NCI-H748 (cell line): ENCODE data around the gene CTXND1.

Experiments
- DNase-seq: peaks from one replicate; lab custom pipeline; 2025; ENCODE audit not compliant: unreplicated experiment; lab: John Stamatoyannopoulos, UW

Gene CTXND1

GRCh38 chr15:80183306-80183705 lies 68.7 kb downstream of the CTXND1 start:
- DNase-seq, result no peak

GRCh38 chr15:80182611-80183261 lies 69.3 kb downstream of the CTXND1 start:
- no peak for DNase-seq

GRCh38 chr15:80180986-80181385 lies 71.0 kb downstream of the CTXND1 start:
- DNase-seq, result no peak

- DNase-seq, result no peak
These were observed 71.5 kb downstream of the CTXND1 start for GRCh38 chr15:80180468-80180867.

GRCh38 chr15:80179935-80180334 lies 72.1 kb downstream of the CTXND1 start:
- DNase-seq, result no peak

- DNase-seq, result no peak
These were observed 72.8 kb downstream of the CTXND1 start for GRCh38 chr15:80179025-80179759.

GRCh38 chr15:80177156-80177555 lies 74.9 kb downstream of the CTXND1 start:
- DNase-seq, result no peak

GRCh38 chr15:80176443-80176842 lies 75.6 kb downstream of the CTXND1 start:
- DNase-seq, result no peak

GRCh38 chr15:80175436-80175835 lies 76.6 kb downstream of the CTXND1 start:
- DNase-seq, result no peak

- DNase-seq, result no peak
These were observed 77.8 kb downstream of the CTXND1 start for GRCh38 chr15:80174017-80174746.

- DNase-seq, result peak; percentile 55
These were observed 78.8 kb downstream of the CTXND1 start for GRCh38 chr15:80173022-80173759.

- no peak for DNase-seq
These were observed 79.6 kb downstream of the CTXND1 start for GRCh38 chr15:80172401-80172800.

- DNase-seq, result no peak
These were observed 80.2 kb downstream of the CTXND1 start for GRCh38 chr15:80171787-80172186.

- no peak for DNase-seq
These were observed 81.4 kb downstream of the CTXND1 start for GRCh38 chr15:80170596-80170995.

- no peak for DNase-seq
These were observed 82.2 kb downstream of the CTXND1 start for GRCh38 chr15:80169768-80170357.

- DNase-seq, result no peak
These were observed 83.6 kb downstream of the CTXND1 start for GRCh38 chr15:80168421-80168820.

- no peak for DNase-seq
These were observed 84.1 kb downstream of the CTXND1 start for GRCh38 chr15:80167936-80168335.

- DNase-seq, result no peak
These were observed 88.1 kb downstream of the CTXND1 start for GRCh38 chr15:80163897-80164296.

- DNase-seq, result no peak
These were observed 88.8 kb downstream of the CTXND1 start for GRCh38 chr15:80163217-80163616.

- DNase-seq, result no peak
These were observed 89.9 kb downstream of the CTXND1 start for GRCh38 chr15:80162059-80162554.
